ENCODE results near the gene CPED1.

- TF ChIP-seq CTCF (IDR thresholded peaks at IDR 0.05): no peak
- no peak for TF ChIP-seq POLR2A (IDR thresholded peaks at IDR 0.05)
Observed at GRCh38 chr7:121094829-121095228, 106.3 kb downstream of the CPED1 start.
